BE2C (cell line): Measurements from ENCODE around the gene CES2.
A peak's percentile ranks its signal among the peaks of the same experiment; 100 is the strongest.
"Not testable (repeated sequence)": the region's sequence is repeated elsewhere in the genome, so short reads cannot be mapped to it uniquely, and the experiment has no call there.

Experiments used
- DNase-seq: peaks from one replicate; pipeline ENCODE4 v3.0.0-alpha.2; 2020
- H3K27me3 ChIP-seq: fragments of 250-450 bp; sonication (Bioruptor Pico); 2 replicates; pipeline ENCODE4 v1.5.1; 2020; ENCODE audit warnings: mild to moderate bottlenecking
- H3K36me3 ChIP-seq: fragments of 250-450 bp; sonication (Bioruptor Pico); 2 replicates; pipeline ENCODE4 v1.5.1; 2020; ENCODE audit warnings: mild to moderate bottlenecking
- H3K4me1 ChIP-seq: fragments of 250-450 bp; sonication (Bioruptor Pico); 2 replicates; pipeline ENCODE4 v1.5.1; 2020
- H3K4me3 ChIP-seq: 2 replicates; pipeline ENCODE4 v1.5.1; 2011; ENCODE audit warnings: low read depth, low read length
- H3K9me3 ChIP-seq: fragments of 250-450 bp; sonication (Bioruptor Pico); 2 replicates; pipeline ENCODE4 v1.5.1; 2020
- CTCF ChIP-seq: IDR thresholded peaks from 2 replicates; pipeline ENCODE4 v1.5.1; 2012; ENCODE audit warnings: mild to moderate bottlenecking, low read depth, low read length

The CES2 gene

GRCh38 chr16:66895999-66896398 lies 39.3 kb upstream of the CES2 start:
- TF ChIP-seq CTCF: no peak
- no peaks in the 10 kb centered on the region for H3K27me3 ChIP-seq
- no peak for DNase-seq

GRCh38 chr16:66896682-66897081 lies 38.6 kb upstream of the CES2 start:
- H3K4me1 ChIP-seq: peaks cover 23% of the 10 kb centered on the region

More at GRCh38 chr16:66895999-66896398, 39.3 kb upstream of the CES2 start:
- Histone ChIP-seq H3K9me3 (no peaks in the 10 kb centered on the region), H3K36me3 (peaks cover 6% of the 10 kb centered on the region; the same call in 1 of the 2 replicates), H3K4me1 (peaks cover 22% of the 10 kb centered on the region), H3K4me3 (no peak overlapping the region)

GRCh38 chr16:66898207-66898606 lies 37.1 kb upstream of the CES2 start:
- peaks cover 23% of the 10 kb centered on the region for H3K4me1 ChIP-seq
- peak; percentile 61 for DNase-seq
- H3K4me3 ChIP-seq: no peak overlapping the region
- H3K9me3 ChIP-seq: no peaks in the 10 kb centered on the region
- no peaks in the 10 kb centered on the region for H3K27me3 ChIP-seq
- H3K36me3 ChIP-seq: no peaks in the 10 kb centered on the region
- TF ChIP-seq CTCF: no peak

More at GRCh38 chr16:66896682-66897081, 38.6 kb upstream of the CES2 start:
- DNase-seq, H3K4me3 ChIP-seq, H3K9me3 ChIP-seq, H3K36me3 ChIP-seq, H3K27me3 ChIP-seq: not testable (repeated sequence)

GRCh38 chr16:66898933-66899309 lies 36.4 kb upstream of the CES2 start:
- peaks cover 23% of the 10 kb centered on the region for H3K4me1 ChIP-seq
- no peak for DNase-seq
- TF ChIP-seq CTCF: no peak
- H3K27me3 ChIP-seq: no peaks in the 10 kb centered on the region
- no peak overlapping the region for H3K4me3 ChIP-seq
- H3K9me3 ChIP-seq: no peaks in the 10 kb centered on the region
- no peaks in the 10 kb centered on the region for H3K36me3 ChIP-seq

GRCh38 chr16:66899310-66899944 lies 35.9 kb upstream of the CES2 start:
- no peaks in the 10 kb centered on the region for H3K9me3 ChIP-seq
- no peaks in the 10 kb centered on the region for H3K27me3 ChIP-seq
- H3K4me3 ChIP-seq: no peak overlapping the region
- no peak for TF ChIP-seq CTCF
- peaks cover 23% of the 10 kb centered on the region for H3K4me1 ChIP-seq
- DNase-seq: no peak
- no peaks in the 10 kb centered on the region for H3K36me3 ChIP-seq

- no peaks in the 10 kb centered on the region for H3K36me3 ChIP-seq
- no peaks in the 10 kb centered on the region for H3K27me3 ChIP-seq
- TF ChIP-seq CTCF: no peak
- no peaks in the 10 kb centered on the region for H3K9me3 ChIP-seq
- H3K4me3 ChIP-seq: no peak overlapping the region
- peaks cover 23% of the 10 kb centered on the region for H3K4me1 ChIP-seq
- DNase-seq: peak; percentile 92
These were observed 35.2 kb upstream of the CES2 start for GRCh38 chr16:66899945-66900710.
